GM21515 (cell line): Measurements from ENCODE around the gene AGR2.

Source experiments
- ATAC-seq: cut with Tn5 transposase; IDR thresholded peaks from one replicate; pipeline ENCODE4 v1.9.1; 2021; ENCODE audit not compliant: unreplicated experiment

The AGR2 gene

DNA sequence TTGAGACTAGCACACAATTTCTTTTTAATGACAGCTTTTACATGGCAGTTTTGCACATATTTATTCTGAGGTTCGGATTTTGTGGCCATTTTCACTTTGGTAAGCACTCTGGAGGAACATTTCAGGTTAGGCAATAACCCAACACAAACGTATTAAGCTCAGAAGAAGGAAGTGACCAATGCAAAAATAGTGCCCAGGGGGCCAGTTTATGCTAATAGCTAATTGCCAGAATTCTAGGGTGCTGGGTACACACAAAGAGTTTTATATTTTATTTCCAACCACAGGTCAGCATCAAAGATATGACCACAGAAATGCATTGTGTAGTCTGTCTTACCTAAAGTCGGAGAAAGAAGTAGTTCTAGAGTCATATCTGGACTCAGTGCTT is 8.4 kb upstream of the AGR2 start:
- ATAC-seq, result no peak

DNA sequence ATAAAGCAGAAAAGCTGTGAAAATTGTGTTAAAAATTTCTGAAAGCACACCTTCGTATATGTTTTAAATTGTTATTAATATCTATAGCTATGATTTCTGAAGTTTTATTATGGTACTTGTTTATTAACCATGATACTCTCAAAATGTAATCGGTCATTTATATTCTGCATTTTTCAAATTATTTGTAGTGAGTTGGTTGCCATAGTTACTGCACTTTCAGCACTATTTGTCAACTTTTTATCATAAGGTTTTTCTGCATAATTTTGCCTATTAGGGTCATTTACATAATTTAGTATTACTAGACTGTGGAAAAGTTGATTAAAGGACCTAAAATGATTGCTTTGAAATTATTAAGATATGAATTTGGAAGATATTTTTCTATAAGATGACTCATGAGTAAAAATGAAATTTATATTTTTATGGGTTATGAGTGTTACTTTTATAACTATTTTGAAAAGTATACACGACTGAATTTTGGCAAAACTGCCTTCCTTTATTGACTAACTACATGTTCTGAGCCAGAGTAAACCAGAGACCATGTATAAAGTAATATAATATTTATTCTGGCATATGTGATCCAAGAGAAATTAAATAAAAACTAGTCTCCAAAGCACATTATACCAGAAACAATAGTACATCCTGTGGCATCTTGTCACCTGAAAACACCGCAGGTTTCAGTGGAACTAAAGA is 7.9 kb upstream of the AGR2 start:
- ATAC-seq, result no peak

DNA sequence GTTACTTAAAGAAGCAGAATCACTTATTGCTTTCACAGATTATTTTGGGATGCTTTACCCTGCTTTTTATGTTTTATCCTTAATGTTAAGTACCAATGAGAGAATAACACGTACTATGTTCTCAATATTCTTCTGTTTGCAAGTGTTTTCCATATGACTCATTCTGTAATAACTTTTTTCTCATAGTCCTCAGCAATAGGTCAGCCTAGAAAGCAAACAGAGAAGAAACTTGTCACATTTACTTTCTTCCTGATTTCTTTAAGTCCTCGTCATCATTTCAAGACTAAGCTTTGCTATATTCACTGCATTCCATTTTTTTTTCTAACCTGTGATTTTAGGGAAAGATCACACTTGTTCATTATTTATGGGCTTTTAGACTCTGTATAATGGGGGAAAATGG is 6.8 kb upstream of the AGR2 start:
- no peak for ATAC-seq

DNA sequence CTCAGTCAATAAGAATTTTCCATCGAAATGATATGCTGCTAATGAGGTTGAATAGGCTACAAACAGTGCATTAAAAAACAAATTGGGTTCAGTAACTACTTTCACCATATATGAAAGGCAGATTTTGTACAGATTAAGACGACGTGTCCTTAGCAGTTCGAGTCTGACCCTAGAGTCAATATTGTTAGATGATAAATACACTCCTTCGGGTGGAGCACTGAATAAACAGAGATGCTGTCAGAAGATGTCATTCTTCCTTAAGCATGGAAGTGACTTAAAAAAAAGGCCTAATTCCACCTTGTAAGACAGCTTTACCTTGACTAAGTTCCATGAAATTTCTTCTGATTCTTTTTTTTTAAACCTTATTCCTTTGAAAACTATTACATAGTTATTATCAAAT is 5.8 kb upstream of the AGR2 start:
- ATAC-seq, result no peak

DNA sequence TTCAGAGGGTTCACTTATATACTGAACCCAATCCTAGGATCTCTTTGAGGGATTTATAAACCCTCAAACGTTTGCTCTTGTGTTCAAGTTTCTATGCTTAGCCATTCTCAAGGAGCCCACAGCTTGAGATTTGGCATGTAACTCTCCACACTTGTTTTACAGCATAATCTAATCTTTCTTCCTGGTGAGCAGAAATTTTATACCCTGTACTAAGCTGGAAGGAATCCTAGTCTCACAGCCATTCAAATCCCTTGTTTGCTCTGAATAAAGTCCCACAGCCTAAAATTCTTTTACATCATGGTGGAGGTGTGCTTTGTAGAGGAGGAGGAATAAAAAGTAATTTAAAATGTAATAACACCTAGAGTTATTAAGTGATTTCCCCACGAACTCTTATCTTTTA is 5.3 kb upstream of the AGR2 start:
- ATAC-seq, result no peak

DNA sequence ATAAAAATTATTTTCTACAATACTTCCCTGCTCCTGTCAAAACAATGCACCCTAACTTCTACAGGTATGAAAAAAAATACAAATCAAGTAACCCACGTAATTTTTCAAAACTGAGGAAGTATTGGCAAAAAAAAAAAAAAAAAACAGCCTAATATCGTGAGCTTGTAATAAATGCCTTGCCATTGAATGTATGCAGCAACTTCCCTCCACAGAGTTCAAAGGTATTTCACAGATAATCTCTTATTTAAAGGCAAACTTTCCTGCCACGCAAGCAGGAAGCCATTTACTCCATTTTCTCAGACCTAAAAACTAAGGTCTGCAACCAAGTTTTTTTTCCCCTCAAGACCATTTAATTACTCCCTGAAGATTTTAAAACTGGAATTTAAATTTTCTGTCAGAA is 642 bp upstream of the AGR2 start:
- ATAC-seq, result no peak

DNA sequence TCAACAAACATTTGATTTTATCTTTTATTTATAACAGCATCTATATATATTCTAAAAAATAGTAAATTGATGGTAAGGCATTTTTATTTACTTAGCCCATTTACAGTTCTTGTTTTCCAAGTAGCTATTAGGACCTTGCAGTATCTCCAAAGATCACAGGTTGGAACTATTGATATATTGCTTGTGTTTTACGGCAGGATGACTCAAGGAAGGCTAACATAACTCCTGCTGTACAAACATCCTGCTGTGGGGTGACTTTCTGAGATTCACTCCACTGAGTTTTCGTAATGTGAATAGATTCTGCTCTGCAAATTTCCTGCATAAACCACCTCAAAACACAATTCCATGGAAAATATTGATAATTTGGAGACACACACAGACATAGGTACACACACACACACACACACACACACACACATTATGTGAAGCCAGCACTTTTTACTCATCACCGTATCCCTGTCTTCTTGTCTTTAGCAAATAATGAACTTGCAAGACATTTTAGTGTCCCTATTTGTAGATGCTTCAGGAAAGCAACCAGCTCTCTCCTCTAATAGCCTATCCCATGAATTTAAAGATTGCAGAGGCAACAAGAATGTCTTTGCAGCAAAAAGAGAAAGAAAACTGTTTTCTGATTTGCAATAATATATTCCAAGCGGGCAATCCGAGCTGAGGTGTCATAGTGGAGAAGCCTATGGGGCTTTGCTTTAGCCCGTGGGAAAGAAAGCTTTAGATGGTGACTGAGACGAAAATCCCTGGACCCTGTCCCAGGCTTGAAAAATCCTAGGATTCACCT is 722 bp downstream of the AGR2 start:
- no peak for ATAC-seq

DNA sequence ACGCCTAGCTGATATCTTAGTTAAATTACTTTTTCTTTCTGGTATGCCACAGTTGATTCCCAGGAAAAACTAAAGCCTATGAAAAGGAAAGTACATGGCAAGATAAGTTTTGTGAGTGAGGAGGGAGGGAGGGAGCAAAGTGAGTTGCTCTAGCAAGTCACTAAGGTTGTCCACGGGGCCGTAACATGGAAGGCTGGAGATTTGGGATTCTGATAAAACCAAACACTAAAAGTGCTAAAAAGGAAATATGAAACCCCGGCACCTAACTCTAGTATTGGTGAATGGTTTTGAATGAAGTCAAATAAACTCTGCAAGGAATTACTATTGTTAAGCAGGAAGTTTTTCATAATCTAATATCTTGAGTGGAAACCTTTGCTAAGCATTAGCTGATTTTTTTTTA is 1.7 kb downstream of the AGR2 start:
- no peak for ATAC-seq

DNA sequence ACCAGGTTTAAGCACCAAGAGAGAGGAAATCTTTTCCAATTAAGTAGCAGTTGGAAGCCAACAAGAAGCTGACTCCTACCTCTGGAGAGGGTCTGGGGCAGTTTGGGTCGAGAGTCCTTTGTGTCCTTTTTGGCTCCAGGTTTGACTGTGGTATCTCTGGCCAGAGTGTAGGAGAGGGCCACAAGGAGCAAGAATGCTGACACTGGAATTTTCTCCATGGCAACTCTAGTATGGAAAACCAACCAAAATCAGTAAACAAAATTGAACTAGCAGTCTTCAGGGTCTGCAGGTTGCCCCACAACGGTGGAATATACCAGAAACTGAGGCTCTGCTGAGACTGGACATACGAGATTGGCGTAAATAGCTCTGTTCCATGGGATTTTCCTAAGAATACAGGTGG is 3.2 kb downstream of the AGR2 start:
- no peak for ATAC-seq

DNA sequence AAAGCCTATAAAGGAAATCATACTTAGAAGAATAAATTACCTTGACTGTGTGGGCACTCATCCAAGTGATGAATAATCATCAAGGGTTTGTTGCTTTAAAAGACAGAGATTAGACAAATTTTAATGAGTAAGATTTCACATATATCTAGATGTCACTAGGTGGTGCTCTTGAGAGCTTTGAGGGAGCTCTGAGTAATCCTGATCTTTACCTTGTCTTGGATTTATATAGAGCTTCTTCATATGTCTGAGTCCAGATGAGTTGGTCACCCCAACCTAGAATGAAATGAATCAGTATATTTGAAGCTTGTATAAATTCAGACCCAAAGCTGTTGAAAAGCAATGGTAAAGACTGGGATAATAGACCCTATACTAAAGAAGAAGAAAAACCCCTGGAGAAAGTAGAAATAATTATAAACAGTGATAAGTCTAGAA is 3.7 kb downstream of the AGR2 start:
- ATAC-seq, result no peak

DNA sequence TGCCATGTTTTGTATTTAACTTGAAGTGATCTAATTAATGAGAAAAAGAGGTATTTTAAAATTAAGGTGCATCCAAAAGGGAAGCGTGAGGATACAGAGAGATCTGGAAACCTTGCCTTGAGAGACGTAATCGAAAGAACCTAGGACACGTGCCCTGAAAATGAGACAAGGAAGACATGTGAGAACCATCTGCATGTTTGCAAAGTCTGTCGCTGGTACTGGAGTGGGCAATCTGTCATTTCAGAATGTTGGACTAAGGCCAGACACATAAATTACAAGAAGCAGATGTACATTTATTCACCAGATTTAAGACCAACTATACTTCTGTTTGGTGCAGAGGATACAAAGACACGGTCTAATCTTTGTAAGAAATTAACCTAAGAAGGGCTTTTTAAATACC is 9.2 kb downstream of the AGR2 start:
- no peak for ATAC-seq

DNA sequence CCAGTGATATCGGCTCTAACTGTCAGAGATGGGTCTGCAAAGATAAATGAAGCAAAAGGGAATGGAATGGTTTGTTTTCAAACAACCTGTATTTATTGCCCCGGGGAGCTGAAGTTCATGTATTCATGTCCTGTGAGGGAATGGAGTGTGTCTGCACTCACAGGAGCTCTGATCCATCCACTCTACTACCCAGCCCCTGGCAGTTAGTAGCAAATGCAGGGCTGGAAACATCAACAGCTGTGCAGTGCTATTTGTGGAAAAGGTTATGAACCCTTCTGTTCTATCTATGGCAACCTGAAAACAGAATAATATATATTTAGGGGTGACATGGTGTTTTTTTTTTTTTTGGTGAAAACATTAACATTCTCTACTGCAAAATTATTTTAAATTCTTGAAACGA is 9.8 kb downstream of the AGR2 start:
- ATAC-seq, result no peak

DNA sequence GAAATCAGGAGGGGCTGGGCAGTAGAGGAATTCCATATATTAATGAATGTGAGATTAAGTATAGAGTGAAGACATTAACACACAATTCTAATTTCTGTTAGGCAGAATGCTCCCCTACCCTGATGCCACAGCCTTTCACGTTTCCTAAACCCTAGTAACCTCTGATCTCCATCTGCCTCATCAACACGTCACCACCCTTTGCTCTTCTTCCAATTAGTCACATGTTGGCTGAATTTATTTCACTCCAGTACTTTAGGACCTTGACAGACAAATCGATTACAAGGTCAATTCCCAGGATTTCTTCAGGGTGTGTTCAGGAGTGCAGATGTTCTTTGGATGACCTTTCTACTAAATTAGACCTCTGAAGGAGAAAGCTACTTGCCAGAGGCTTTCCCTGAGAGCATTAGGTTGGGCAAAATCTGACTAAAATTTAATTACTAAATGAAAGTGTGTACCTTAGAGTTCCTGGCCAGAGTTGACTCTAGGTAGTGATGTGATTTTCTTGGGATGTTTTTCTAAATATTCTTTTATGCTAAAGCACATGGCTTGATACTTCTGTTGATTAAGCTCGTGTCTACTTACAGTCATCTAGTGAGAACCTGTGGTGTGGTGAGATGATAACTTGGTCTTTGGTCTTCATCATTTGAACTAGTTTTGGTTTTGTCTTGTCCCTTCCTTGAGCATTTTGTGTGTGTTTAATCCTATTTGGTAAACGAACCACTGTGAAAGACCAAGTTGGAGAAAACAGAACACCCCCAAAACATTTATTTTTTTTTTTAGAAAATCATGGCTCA is 12.7 kb downstream of the AGR2 start:
- ATAC-seq, result no peak

DNA sequence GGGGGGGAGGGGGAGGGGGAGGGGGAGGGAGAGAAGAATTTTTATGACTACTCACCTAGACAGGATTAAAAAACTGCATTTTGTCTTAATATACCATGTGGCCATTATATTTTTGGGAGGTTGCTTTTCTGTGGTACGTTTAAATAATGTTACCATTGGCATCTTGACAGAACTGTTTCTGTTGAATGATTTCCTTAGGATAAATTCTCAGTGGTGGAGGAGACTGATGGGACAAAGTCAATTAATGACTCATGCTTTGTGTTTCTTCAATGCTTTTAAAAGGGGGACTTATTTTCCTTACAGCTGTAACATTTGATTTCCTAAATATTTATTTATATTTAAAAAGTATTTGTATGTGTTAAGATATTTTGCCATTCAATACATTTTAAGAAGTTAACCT is 13.7 kb downstream of the AGR2 start:
- no peak for ATAC-seq

DNA sequence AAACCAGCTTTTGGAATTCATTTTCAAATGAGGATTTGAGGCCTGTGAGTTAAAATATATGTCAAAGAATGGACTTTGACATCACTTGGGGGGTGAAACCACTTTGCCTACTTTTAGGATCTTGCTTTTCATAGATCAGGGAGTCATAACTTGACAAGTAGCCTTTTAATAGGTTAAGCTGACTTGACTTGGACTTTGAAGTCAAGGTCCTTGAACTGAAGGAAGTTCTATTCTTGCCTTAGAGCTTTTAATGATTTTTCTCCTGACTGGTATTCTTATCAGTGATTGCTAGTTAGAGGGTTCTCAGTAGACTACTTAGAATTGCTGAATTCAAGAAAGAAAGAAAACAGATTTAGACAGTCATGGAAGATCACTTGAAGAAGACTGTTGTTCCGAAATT is 17.7 kb downstream of the AGR2 start:
- ATAC-seq, result no peak

DNA sequence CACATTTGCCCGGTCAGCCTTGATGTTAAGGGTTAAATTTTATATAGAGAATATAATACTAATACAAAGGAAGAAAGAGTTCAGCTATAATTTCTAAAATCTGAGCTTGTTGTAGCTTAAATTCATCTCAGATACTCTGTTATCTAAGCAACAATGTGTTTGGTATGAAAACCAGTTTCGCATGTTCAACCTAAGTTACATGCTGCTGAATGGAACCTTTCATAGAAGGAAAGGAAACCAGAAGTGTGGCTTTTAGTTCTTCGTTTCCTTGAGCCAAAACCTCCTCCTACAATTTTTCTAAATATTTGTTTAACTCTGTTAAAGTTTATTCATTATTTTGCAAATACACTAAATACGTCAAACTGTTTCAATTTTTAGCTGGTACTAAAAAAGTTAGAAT is 18.5 kb downstream of the AGR2 start:
- no peak for ATAC-seq

DNA sequence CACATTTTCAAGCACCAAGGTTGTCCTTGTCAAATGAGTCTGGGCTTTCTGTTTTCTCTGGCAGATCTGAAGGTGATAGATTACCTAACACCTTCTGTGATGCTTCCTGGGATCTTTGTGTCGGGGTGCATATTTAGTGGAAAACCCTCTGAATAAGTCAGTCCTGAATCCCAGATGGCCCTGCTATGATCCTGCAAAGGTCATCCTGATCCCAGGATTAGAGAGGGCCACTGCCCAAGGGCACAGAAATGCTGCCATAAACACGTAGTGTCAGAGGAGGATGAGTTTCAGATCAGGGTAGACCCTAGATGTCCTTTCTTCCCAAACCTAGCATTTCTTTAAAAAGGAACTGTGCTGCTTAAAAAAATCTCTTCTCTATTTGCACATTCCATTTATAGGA is 19.0 kb downstream of the AGR2 start:
- no peak for ATAC-seq

DNA sequence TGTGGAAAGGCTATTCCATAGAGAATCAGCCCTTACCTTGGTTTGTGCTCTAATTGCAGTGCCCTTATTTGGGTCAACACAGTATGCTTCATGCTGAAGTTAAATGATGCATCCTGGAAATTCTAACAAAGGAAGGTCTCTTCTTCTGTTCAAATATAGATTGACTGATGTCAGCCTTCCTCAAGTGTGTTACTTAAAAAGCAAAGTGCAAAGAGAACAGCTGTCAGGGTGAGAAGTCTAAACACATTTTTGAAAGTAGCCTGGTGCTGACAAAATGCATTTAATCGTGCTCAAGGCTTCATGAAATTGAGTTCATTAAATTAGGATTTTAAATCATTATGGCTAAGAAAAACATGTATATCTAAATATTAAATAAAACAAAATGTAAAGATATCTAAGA is 19.5 kb downstream of the AGR2 start:
- ATAC-seq, result no peak

DNA sequence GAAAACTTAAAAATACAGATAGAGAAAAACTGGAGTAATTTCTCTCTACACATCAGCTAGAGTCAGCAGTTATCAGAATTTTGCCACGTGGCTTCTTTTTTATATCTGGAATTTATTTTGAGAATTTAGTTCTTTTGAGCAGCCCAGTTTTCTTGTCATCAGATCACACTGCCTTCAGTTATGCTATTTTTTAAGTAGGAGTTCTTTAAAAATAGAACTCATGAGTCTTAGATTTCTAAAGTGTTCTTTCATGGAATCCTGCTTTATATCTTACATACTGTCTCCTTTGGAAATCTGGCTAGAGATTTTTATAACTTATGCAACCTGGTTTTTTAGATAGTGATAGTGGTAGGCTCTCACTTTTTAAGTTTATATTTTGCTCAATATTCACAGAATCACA is 24.2 kb downstream of the AGR2 start:
- no peak for ATAC-seq

DNA sequence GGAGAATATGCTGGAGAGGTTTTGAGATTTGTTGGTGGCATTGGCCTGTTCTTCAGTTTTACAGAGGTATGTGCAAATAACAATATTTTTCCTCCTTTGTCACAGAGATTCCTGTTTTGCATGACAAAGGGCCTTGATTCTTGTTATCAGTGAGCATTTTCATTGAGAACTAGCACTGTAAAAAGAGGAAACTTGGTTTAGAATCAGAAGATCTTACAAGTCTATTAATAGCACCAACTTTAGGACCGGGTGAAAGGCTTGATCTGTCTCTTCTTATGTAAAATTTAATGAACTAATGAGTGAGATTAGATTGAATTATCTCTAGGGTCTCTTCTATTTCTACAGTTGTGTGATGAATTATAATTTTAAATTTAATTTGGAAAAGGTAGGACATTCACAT is 25.7 kb downstream of the AGR2 start:
- no peak for ATAC-seq

DNA sequence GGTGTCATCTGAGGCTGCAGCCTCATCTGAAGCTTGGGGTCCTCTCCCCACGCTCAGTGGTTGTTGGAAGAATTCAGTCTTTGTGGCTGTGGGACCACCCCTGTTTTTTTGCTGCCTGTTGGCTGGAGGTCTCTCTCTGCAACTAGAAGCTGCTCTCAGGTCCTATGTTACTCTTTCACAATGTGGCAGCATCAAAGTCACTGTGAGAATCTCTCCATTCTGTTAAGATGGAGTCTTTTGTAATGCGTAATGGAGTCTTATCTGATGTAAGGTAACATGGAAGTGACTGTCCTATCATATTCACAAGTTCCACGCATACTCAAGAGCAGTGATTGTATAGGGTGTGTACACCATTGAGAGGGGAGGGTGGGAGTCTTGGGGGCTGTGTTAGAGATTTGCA is 26.3 kb downstream of the AGR2 start:
- no peak for ATAC-seq

DNA sequence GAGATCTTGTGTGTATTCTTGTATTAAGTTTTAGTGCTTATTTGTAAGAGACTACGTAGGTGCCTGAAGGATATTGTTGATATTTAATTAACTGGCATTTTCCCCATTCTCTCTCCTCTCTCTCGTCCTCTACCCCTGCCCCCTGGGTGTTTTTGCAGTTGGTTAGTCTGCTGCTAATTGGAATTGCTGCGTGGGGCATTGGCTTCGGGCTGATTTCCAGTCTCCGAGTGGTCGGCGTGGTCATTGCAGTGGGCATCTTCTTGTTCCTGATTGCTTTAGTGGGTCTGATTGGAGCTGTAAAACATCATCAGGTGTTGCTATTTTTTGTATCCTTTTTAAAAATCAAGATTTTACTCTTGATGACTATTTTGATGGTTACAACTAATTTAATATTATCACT is 28.7 kb downstream of the AGR2 start:
- no peak for ATAC-seq
